GM12891 (cell line): ENCODE measurements around the gene GBX2.

ENCODE experiments used
- DNase-seq: peaks from one replicate; pipeline ENCODE4 v3.0.0; 2011; ENCODE audit warnings: low spot score; ENCODE audit not compliant: insufficient read length
- FAIRE-seq: peaks from 2 replicates; lab custom pipeline; 2011; peaks lifted over from hg19 to GRCh38; lab: Jason Lieb, UNC
- PAX5 ChIP-seq: IDR thresholded peaks from 2 replicates; pipeline ENCODE4 v1.6.1; 2011; ENCODE audit warnings: low read length, moderate library complexity, mild to moderate bottlenecking; ENCODE audit not compliant: insufficient read depth, severe bottlenecking
- POLR2A ChIP-seq: IDR thresholded peaks from 2 replicates; pipeline ENCODE4 v1.6.1; 2011; ENCODE audit warnings: low read depth, low read length, control low read depth
- POLR2AphosphoS5 ChIP-seq: IDR thresholded peaks from 2 replicates; pipeline ENCODE4 v1.6.1; 2011; ENCODE audit warnings: low read depth, low read length, control low read depth
- POU2F2 ChIP-seq: IDR thresholded peaks from 2 replicates; pipeline ENCODE4 v1.6.1; 2011; ENCODE audit warnings: low read depth, mild to moderate bottlenecking, control low read depth, low read length, moderate library complexity
- SPI1 ChIP-seq: IDR thresholded peaks from 2 replicates; pipeline ENCODE4 v1.6.1; 2011; ENCODE audit warnings: low read depth, low read length, control low read depth
- TAF1 ChIP-seq: IDR thresholded peaks from 2 replicates; pipeline ENCODE4 v1.6.1; 2011; ENCODE audit warnings: low read depth, low read length, control low read depth

GBX2 gene

DNA sequence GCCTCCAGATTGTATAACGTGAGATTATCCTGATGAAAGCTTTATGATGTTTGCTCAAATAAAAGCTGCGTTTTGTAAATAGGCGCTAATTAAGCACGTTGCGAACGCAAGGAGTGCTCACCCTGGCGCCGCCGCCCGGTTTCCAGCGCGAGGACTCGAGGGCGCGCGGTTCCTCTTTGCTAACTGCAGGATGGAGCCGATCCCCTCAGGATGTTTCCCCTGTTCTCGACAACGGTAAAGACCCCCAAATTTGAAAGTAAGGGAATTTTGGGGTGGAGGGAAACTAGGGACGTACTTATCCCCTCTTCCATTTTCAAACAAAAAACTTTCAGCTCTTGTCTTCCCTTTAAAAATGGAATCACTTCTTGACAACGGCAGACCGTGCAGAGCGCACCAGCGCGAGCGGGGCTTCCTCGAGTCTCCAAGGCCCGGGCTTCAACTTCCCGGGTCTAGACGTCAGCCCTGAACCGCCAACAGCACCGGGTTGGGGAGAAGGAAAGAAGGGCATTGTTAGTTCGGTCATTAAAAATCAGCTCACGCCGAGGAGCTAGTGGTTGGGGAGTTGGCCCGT, 1.1 kb upstream of the GBX2 start:
- FAIRE-seq (no peak), DNase-seq (no peak)
- no peak for TF ChIP-seq PAX5
- TF ChIP-seq POU2F2 = no peak
- no peak for TF ChIP-seq POLR2AphosphoS5
- no peak for TF ChIP-seq POLR2A
- TF ChIP-seq SPI1 = no peak
- no peak for TF ChIP-seq TAF1

DNA sequence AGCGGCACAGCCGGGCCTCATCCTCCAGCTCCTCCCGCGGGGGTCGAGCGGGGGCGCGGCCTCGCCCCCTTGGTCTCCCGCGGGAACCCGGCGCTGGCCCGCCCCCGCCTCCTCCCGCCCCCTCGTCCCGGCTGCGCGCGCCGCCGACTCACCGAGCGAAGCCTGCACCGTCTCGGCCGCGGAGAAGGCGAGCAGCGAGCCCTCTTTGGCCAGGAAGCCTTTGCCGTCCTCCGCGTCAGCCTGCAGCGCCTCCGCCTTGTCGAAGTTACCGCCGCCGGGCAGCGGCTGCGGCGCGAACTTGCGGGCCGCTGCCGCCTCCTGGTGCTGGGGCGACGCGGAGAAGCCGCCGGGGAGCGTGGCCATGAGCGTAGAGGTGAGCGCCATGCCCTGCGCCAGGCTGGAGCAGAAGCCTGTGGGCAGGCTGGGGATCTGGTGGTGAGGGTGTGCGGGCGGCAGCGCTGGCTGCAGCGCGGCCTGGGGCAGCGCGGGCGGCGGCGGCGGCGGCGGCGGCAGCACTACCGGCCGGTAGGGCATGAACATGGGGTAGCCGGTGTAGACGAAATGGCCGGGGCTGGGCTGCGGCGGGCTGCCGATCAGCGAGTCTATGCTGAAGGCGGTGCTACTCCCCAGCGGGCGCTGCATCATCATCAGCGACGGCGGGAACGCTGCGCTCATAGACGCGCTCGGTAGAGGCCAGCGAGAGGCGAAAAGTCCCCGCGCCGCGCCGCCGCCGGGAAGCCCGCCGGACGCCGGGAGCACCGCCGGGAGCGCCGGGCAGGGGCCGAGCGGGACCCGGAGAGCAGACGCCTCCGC, 683 bp downstream of the GBX2 start:
- TF ChIP-seq POU2F2 = no peak
- no peak for TF ChIP-seq POLR2AphosphoS5
- TF ChIP-seq PAX5 = no peak
- TF ChIP-seq TAF1 = no peak
- DNase-seq (no peak), FAIRE-seq (no peak)

DNA sequence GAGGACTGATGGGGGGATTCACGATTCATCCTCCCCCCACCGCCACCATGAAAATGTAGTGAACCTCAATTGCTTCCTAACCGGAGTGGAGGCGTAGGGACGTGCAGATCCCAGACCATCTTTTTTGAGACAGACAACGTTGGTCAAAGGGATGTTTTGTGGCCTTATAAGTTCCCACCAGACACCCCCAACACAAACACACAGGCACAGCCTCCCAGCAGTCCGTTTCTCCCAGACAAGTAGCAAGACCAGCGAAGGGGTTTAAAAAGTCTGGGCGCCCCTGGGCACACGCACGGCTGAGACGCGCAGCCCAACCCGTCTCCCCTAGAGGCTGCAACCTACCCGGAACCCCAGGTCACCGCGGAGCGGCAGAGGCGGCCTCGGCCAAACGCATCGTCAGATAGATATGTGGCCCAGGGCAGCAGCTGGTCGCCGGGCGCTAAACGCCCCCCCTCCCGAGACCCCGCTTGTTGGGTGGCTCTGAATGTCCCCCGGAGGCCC, 1.3 kb downstream of the GBX2 start:
- TF ChIP-seq TAF1 (no peak), POLR2A (no peak), POLR2AphosphoS5 (no peak), PAX5 (no peak), SPI1 (no peak), POU2F2 (no peak)
- FAIRE-seq (no peak), DNase-seq (no peak)

DNA sequence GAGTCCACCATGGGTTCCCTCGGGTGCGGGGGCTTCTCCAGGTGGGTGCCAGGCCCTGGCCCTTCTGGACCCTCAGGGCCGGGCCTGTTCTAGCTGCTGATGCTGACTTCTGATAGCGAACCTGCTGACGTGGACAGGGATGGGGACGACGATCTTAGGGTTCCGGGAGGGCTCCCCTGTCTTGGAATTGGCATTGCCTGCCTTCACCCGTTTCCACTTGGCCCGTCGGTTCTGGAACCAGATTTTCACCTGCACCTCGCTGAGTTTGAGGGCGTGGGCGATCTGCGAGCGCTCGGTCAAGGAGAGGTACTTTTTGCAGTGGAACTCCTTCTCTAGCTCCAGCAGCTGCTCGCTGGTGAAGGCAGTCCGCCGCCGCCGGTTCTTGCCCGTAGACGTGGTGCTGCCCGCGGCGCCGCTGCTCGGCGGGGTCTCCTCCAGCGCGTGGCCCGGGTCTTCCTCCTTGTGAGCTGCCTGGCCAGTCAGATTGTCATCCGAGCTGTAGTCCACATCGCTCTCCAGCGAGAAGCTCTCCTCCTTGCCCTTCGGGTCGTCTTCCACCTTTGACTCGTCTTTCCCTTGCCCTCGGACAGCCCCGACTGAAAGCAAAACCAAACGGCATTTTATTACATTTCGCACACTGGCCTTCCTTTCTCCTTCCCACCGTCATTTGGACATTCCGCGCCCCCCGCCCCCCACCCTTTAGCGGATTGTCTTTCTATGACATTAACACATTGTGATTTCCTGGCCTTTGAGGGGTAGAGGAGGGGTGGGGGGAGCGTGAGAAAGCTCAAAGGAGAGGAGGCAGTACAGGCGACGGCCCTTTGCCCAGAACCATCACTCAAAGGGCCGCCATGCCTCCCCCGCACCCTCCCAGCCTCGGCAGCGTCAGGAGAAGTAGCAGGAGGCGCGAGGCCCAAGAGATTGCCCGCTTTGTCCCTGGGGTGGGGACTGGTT, 2.1 kb downstream of the GBX2 start:
- DNase-seq = no peak
- TF ChIP-seq PAX5 (no peak), POU2F2 (no peak), SPI1 (no peak), POLR2A (no peak), TAF1 (no peak), POLR2AphosphoS5 (no peak)

DNA sequence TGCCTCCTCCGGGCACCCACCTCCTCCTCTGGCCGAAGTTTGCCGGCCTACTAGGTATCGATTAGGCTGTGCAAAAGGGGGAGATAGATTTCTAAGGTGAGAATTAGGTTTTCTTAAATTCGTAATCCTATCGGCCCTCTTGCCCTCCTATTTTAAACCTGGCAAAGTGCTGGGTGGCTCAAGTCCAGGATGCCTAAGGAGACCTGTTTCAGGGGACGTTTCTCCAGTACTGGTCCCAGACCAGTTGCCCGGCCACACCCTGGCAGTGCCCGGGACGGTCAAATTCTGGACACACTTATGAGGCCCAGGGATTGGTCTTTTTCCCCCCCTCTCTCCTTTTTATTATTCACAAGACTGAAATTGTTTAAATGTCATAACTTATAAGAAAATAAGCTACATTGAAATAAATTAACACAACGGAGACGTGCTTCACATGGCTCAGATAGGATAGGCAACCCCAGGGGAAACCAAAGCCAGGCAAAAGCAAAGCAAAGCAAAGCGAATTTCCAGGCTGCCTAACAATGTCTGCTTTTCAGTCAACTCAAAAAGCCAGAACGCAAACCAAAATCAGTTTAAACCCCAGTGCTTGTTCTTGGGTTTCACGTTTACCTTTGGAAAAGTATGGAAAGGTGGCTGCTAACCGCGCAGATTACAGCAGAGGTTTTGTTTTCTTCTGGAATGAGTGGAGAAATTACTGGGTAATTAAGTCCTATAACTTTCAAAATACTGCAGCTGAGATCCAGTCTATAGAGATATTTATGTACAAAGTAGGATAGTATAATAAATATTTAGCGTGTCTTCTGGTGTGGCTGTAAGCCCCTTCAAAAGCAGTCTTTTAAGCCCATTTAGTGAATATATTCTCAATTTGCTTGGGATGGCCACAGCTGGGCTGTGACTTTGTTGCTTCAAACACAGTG, 3.0 kb downstream of the GBX2 start:
- TF ChIP-seq PAX5 (no peak), POLR2AphosphoS5 (no peak), POLR2A (no peak), SPI1 (no peak), TAF1 (no peak), POU2F2 (no peak)
- DNase-seq (no peak), FAIRE-seq (no peak)

More for the DNA sequence above, 2.1 kb downstream of the GBX2 start:
- FAIRE-seq = no peak

DNA sequence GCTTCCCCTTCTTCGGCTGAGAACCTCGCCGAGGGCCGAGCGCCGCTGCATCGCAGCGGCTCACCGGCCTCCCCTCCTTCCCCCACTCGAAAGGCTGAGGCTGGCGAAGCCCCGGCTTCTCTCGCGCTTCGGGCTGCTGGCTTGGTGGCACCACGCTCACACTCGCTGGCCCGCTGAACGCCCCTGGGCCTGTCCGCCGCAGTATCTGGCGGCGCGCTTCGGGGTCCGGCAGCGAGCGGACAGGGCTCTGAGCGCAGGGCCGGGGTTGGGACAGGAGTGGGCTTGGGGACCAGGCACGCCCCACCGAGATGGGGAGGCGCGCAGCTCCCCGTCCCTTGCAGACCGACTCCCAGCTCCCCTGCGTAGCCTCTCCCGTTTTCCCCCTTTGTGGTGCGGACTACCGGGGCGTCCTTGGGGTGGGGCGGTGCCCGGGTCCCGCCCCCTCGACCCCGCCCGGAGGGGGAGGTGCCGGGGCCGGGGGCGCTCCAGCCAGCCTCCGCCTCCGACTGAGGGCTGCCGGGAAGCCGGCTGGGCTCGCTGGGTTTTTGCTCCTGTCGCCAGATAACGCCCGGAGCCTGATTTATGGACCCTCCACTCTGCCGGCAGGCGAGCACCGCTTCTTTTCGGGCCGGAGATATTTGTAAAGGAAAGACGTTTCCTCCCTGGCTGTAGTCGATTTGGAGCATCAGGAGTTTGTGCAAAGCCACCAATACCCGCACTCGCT, 3.8 kb downstream of the GBX2 start:
- DNase-seq (no peak), FAIRE-seq (no peak)
- TF ChIP-seq PAX5 (no peak), TAF1 (no peak), POLR2A (no peak)

DNA sequence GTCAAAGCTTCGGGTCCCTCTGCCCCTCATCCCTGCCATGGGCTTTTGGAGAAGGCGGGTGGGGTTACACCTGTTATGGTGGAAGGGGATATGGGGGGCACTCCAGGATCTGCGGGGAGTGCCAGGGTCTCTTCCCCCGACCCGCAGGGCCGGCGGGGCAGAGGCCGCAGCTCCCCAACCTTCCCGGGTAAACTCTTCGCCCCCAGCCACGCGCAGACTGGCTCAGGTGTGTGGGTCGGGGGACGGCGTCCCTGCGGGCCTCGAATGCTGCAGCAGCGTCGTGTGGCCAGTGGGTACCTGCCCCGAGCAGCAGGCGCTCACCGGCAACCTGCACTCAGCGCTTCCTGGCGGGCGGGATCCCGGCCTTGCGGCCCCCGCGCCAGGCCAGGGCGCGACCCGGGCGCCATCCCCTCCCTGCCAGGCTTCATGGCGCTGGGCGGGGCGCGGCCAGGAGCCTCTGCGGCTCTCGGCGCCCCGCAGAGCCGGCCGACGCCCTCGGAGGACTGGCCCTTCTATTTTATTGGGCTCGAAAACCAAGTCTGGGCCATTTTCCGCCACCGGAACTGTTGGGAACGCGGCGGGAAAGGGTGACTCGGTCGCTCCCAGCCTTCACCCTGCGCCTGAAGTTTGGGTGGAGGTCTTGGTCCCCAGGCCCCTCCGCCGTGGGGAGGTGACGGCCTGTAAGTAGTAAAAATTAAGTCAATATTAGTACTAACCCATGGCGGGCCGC, 4.5 kb downstream of the GBX2 start:
- TF ChIP-seq POU2F2 (no peak), PAX5 (no peak), POLR2A (no peak), SPI1 (no peak), TAF1 (no peak), POLR2AphosphoS5 (no peak)
- FAIRE-seq (no peak), DNase-seq (no peak)
